GM12872 (cell line): ENCODE data around the gene JPH2.

Experiments
- CTCF ChIP-seq: IDR thresholded peaks from 3 replicates; pipeline ENCODE4 v1.5.1; 2011; ENCODE audit warnings: low read depth, mild to moderate bottlenecking, low read length, moderate library complexity; ENCODE audit not compliant: insufficient read depth

JPH2 gene

GRCh38 chr20:44219170-44219730, 32.3 kb upstream of the JPH2 start:
- no peak for TF ChIP-seq CTCF

- TF ChIP-seq CTCF = no peak
These were observed 31.5 kb upstream of the JPH2 start for GRCh38 chr20:44218446-44218845.

GRCh38 chr20:44217342-44218092, 30.5 kb upstream of the JPH2 start:
- peak; percentile 97 for TF ChIP-seq CTCF

- TF ChIP-seq CTCF = peak; percentile 88
These were observed 28.1 kb upstream of the JPH2 start for GRCh38 chr20:44215125-44215524.

GRCh38 chr20:44212792-44213191, 25.8 kb upstream of the JPH2 start:
- TF ChIP-seq CTCF = no peak

GRCh38 chr20:44211177-44212039, 24.4 kb upstream of the JPH2 start:
- TF ChIP-seq CTCF = no peak
